ENCODE data around the gene CD93.

The CD93 gene

GRCh38 chr20:23097636-23098580 is 11.8 kb upstream of the CD93 start:
- no peak for ATAC-seq
- TF ChIP-seq GLIS3 (CRISPR knock-in tag; IDR thresholded peaks at IDR 0.05) (no peak), CREB5 (CRISPR knock-in tag; IDR thresholded peaks at IDR 0.05; ENCODE audit: low read depth) (no peak), ZNF565 (CRISPR knock-in tag; conservative IDR thresholded peaks at IDR 0.05; ENCODE audit: low read depth) (no peak), SNAI2 (CRISPR knock-in tag; IDR thresholded peaks at IDR 0.05) (no peak), CSRNP3 (CRISPR knock-in tag; IDR thresholded peaks at IDR 0.05) (no peak), ZFP30 (CRISPR knock-in tag; IDR thresholded peaks at IDR 0.05) (no peak), PATZ1 (CRISPR knock-in tag; IDR thresholded peaks at IDR 0.05; ENCODE audit: borderline replicate concordance) (no peak), PPARA (CRISPR knock-in tag; IDR thresholded peaks at IDR 0.05; ENCODE audit: borderline replicate concordance) (no peak), ZNF70 (CRISPR knock-in tag; IDR thresholded peaks at IDR 0.05) (no peak), ZC3H10 (CRISPR knock-in tag; IDR thresholded peaks at IDR 0.05) (no peak)

GRCh38 chr20:23096986-23097520 is 10.9 kb upstream of the CD93 start:
- TF ChIP-seq ZC3H10 (CRISPR knock-in tag; IDR thresholded peaks at IDR 0.05) (no peak), BACH2 (CRISPR knock-in tag; IDR thresholded peaks at IDR 0.05; ENCODE audit: borderline replicate concordance) (no peak), ZNF565 (CRISPR knock-in tag; conservative IDR thresholded peaks at IDR 0.05; ENCODE audit: low read depth) (no peak), CREB5 (CRISPR knock-in tag; IDR thresholded peaks at IDR 0.05; ENCODE audit: low read depth) (no peak), ZNF8 (CRISPR knock-in tag; IDR thresholded peaks at IDR 0.05) (no peak), POU6F1 (CRISPR knock-in tag; IDR thresholded peaks at IDR 0.05; ENCODE audit: borderline replicate concordance, low read depth) (no peak), TSHZ2 (CRISPR knock-in tag; IDR thresholded peaks at IDR 0.05) (no peak), ARNTL (CRISPR knock-in tag; IDR thresholded peaks at IDR 0.05; ENCODE audit: borderline replicate concordance, low read depth) (no peak), CSRNP3 (CRISPR knock-in tag; IDR thresholded peaks at IDR 0.05) (no peak), ZFP3 (CRISPR knock-in tag; IDR thresholded peaks at IDR 0.05) (no peak), GLIS3 (CRISPR knock-in tag; IDR thresholded peaks at IDR 0.05) (no peak), ZFP30 (CRISPR knock-in tag; IDR thresholded peaks at IDR 0.05) (no peak), CSDC2 (CRISPR knock-in tag; IDR thresholded peaks at IDR 0.05) (no peak), OSR1 (CRISPR knock-in tag; IDR thresholded peaks at IDR 0.05) (no peak), PPARA (CRISPR knock-in tag; IDR thresholded peaks at IDR 0.05; ENCODE audit: borderline replicate concordance) (no peak), TCF4 (CRISPR knock-in tag; IDR thresholded peaks at IDR 0.05; ENCODE audit: borderline replicate concordance) (no peak), TOX (CRISPR knock-in tag; IDR thresholded peaks at IDR 0.05; ENCODE audit: borderline replicate concordance) (no peak)
- no peak for ATAC-seq
